GM21526 (cell line): ENCODE results near the gene SOHLH1.

Source experiments
- ATAC-seq: cut with Tn5 transposase; IDR thresholded peaks from one replicate; pipeline ENCODE4 v1.9.1; 2021; ENCODE audit warnings: moderate library complexity; ENCODE audit not compliant: unreplicated experiment, low FRiP score

SOHLH1 gene

DNA sequence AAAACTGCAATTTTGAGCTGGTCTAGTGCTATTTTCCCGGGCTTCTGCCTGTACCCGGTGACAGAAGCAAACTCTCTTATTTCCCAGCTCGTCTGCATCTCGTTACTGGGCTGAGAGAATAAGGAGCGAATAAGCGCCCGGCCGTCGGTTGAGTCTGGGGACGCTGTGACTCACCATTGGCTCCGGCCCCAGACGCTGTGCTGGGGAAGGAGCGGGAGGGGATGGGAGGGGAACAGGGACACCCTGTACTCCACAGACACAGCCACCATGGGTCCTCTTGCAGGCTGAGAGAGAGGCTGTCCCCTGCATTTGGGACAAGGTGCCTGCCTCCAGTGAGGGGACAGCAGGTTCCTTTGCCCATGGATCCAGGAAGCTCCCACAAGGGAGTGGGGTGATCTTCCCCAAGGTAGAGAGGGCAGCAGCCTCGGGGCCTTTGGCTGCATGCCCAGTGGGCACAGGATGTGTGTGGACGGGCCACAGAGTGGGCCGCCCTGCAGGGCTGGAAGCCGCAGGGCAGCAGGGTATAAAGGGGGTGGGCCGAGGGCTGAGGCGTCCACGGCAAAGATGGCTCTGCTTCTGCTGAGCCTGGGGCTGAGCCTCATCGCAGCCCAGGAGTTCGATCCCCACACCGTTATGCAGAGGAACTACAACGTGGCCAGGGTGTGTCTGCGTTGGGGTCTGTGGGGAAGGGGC, 36.4 kb downstream of the SOHLH1 start, which contains the start of gene LCN9:
TSS of gene LCN9 (plus strand) at position 552 of the 693 bp plus-strand sequence. CDS start at position 565, 13 bp downstream.
- no peak for ATAC-seq

DNA sequence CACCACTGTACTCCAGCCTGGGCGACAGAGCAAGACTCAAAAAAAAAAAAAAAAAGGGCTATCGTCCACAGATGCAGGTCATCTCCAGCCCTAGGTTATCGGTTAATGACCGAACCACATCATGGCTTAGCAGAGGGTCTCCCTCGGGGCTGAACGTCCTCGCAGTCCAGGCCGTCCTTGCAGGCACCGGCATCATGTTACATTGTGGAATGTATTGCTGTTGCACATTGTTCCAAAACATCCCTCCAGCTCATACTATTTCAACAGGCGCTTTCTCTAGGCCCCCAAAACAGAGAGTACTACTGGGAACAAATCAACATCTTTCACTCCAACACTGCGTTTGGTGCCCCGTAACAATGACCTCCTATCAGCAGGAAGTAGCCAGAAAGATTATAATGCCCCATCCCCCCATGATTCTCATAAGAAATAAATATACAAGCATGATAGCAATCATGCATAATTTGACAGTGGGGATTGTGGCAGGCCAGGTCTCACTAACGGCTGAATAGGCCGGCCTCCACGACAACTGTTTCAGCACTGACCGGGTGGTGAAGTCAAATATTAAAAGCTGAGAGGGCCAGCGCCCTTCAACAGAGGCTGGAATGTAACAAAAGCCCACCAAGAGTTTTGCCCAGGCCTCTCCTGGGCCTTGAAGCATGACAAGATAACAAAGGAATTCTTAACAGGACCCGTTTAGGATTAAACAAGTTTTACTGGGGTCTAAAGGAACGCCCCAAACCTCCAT, 37.3 kb downstream of the SOHLH1 start:
- ATAC-seq: no peak

DNA sequence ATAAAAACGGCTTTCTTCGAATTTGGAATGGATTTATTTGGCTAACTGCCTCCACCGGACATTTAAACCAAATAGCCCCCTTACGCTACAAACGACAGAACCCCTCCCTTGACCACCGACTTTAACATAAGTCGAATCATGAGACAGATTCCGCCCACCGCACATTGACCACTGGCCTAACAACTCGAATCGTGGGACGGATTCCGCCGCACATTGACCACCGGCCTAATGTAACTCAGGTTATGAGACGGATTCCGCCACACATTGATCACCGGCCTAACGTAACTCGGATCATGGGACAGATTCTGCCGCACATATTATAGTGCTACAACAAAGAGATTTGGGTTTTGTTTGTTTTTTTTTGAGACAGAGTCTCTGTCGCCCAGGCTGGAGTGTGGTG, 38.9 kb downstream of the SOHLH1 start:
- ATAC-seq: no peak

DNA sequence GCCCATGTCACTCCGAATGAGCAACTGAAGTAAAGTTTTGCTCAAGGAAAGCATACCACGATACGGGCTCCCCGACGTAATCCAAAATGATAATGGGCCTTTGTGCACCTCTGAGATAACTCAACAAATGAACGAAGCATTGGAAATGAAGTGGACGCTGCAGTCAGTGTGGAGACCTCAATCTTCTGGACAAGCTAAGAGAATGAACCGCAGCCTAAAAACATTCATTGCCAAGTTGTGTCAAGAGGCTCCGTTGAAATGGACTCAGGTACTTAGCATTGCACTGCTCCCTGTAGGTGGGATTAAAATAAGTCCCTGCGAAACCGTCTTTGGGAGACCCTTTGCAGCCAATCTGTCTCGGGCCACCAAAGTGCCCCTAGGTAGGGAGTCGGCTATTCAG, 40.0 kb downstream of the SOHLH1 start:
- ATAC-seq: no peak

DNA sequence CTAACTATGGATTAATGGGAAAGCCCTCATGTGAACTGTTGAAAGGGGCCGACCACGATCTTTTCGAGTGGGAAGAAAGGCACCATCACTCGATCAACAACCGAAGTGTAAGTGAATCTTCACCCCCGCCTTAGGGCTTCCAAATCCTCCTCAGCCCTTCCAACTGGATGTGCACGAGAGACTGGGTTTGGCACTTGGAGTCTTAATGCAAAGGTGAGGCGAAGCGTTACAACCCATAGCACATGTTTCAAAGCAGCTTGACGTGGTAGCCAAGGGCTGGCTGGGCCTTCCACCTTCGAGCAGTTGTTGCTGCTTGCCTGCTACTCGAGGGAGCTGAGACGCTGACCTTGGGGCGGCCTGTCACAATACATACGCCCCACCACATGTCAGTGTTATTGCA, 41.9 kb downstream of the SOHLH1 start:
- no peak for ATAC-seq

DNA sequence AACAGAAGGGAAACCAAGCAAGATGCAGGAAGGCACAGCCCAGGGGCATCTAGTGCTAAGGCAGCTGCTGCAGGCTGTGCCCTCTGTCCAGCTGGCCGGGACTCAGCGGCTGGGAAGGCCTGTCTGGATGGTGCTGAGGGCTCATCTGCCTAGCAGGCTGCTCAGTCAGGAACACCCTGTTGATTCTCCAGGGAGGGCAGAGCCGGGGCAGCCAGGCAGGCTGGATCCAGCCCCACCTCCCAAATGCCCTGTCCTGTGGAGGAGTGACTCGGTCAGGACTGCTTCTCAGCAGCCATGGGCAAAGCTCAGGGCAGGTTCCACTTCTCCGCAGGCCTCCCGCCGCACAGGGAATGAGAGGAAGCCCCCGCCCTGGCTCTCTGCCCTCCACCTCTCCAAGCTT, 44.0 kb downstream of the SOHLH1 start:
- no peak for ATAC-seq

DNA sequence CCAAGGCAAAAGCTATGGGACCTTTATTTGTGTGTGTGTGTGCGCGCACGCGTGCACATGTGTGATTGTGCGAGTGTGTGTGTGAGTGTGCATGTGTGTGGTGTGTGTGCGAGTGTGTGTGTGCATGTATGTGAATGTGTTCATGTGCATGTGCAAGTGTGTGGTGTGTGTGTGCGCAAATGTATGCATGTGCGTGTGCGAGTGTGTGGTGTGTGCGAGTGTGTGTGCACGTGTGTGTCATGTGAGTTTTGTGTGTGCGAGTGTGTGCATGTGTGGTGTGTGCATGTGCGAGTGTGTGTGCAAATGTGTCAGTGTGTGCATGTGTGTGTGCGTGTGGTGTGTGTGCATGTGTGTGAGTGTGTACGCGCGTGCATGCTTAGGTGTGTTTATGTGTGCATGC, 48.9 kb downstream of the SOHLH1 start:
- no peak for ATAC-seq

DNA sequence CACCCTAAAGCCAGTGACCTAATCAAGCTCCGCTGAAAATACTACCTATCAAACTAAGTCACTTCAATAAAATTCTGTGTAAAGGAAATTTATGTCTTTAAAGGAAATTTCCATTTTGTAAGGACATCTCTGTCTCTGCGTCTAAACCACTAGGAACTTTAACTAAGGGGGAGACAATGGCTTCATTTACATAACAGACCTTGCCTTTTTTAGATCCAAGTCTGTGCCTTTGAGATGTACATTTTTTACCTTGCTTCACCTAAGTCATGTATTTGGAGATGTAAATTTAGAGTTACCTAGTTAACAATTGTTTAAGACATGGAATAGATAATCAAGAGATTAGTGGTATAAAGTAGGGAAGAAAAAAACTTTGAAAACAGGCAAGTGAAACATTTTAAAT, 49.8 kb downstream of the SOHLH1 start:
- no peak for ATAC-seq

DNA sequence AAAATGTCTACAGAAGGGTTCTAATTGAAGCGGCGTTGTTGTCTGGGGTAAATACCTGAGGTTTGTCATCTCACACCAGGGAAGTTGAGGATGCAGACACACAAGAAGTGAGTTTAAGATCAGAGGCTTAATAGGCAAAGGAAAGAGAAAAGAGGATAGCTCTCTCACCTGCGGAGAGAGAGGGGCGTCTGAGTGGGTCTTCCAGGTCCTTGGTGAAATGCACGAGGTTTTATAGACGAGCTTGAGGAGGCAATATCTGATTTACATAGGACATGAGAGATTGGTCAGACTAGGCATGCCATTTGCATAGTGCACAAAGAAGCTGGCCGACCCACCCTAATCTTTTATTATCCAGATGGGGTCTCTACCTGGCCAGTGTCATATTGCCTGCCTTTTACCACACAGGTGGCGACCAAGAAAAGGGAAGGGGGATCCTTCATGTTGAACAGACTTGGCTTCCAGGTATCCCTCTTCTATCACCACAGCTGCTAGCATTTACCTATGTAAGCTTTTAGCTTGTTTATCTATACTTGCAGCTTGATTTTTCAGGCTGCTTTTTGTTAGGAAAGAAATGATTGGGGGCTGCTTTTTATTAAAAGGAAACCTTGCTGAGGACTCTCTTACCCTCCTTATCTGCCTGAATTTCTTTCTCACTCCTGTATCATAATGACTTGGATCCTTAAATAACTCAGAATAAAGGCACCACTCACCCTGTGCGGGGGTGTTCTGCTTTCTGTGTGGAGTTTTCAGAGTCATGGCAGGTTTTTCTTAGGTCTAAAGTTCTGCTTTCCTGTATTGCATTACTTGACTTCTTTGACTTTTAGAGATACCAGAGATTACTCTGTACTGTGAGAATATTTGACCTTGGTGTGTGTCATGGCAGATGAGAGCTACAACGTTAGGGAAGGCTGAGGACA, 50.5 kb downstream of the SOHLH1 start:
- no peak for ATAC-seq

DNA sequence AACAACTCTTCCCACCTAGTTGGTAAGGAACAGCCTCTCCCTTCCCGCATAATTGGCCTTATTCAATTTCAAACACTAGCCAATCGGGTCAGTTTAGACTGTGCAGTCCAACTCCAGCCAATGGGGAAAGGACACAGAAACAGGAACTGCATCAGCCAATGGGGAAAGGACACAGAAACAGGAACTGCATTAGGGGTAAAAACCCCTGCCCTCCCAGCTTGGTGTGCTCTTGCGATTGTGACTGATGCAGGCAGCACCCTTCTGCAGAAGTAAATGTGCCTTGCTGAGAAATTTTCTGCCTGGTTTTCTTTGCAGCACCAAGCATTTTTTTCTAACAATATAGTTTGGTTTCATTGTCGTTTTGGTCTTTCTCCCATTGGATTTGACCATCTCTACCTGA, 51.4 kb downstream of the SOHLH1 start:
- no peak for ATAC-seq

DNA sequence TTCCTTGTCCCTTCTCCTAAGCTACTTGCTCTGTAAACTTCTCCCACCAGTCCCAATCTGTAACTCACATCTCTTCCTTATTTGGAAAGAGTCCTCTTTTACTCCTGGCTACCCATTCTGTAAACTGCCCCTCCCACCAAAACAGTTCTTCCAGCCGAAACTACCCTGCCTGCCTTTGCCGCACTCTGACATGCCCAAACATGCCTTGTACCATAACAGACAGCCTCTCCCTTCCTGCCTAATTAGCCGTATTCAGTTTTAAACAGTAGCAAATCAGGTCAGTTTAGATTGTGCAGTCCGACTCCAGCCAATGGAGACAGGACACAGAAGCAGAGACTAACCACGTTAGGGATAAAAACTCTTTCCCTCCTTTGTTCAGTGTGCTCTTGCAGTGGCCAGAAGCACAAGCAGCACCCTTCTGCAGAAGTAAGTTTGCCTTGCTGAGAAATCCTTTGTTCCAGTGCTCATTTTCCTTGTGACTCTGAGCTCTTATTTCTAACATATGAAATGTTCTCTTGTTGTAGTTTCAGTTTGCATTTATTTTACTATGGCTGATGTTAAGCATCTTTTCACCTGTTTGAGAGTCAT, 54.6 kb downstream of the SOHLH1 start:
- no peak for ATAC-seq
